ENCODE data around the gene MAP3K12.

Gene MAP3K12

DNA sequence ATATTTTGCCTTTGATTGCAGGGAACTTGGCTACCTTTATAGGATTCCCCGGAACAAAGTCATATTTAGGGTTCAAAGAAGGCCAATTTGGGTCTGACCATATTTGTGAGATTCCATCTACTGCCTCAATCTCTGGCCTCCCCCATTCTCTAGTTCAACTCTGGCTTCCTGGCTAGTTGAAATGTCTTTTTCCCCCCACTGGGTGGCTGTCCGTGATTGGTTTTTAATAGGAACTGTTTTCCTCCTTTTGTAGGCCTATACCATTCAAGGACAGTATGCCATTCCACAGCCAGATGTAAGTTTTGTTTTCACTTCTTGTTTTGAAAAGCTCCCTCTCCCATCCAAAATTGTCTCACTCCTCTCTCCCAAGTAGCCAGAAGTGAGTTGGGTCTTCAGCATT, 33.6 kb downstream of the MAP3K12 start:
- TF ChIP-seq, protein P1, sequence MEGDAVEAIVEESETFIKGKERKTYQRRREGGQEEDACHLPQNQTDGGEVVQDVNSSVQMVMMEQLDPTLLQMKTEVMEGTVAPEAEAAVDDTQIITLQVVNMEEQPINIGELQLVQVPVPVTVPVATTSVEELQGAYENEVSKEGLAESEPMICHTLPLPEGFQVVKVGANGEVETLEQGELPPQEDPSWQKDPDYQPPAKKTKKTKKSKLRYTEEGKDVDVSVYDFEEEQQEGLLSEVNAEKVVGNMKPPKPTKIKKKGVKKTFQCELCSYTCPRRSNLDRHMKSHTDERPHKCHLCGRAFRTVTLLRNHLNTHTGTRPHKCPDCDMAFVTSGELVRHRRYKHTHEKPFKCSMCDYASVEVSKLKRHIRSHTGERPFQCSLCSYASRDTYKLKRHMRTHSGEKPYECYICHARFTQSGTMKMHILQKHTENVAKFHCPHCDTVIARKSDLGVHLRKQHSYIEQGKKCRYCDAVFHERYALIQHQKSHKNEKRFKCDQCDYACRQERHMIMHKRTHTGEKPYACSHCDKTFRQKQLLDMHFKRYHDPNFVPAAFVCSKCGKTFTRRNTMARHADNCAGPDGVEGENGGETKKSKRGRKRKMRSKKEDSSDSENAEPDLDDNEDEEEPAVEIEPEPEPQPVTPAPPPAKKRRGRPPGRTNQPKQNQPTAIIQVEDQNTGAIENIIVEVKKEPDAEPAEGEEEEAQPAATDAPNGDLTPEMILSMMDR (IDR thresholded peaks at IDR 0.05; ENCODE audit: low read depth, low read length), result no peak; the same call in 1 of the 2 replicates

DNA sequence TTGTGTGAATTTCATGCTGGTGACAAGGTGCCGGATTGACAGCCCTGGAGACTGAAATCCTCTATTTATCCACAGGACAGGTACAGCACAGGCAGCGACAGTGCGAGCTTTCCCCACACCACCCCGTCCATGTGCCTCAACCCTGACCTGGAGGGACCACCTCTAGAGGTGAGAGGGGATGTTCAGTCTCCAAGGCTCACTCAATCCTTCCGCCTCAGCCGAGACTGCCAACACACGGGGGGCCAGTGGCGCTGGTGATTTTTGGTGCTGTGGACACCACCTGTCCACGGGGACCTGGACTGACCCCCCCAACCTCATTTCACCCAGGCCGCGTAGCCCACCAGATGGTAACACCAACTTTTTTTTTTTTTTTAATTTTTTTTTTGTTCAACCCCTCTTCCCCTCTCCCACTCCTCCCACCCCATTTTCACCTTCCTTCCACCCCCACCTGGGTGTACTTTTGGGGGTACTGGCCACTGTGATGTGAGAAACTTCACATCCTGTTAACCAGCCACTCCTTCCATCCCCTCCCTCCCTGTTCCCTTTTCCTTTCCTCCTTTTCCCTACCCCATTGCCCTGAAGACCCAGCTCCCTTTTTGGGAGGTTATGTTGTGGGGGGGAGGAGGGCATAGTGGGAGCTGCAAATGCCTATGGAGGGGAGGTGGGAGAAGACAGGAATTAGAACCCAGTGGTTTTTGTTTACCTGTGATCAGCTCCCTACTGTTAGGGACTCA, 34.4 kb downstream of the MAP3K12 start:
- TF ChIP-seq, protein P1 (IDR thresholded peaks at IDR 0.05; ENCODE audit: low read depth, low read length), result no peak
- no peak for DNase-seq (ENCODE audit: extremely low read depth, low read depth)

More for the DNA sequence above, 33.6 kb downstream of the MAP3K12 start:
- no peak for DNase-seq (ENCODE audit: extremely low read depth, low read depth)

DNA sequence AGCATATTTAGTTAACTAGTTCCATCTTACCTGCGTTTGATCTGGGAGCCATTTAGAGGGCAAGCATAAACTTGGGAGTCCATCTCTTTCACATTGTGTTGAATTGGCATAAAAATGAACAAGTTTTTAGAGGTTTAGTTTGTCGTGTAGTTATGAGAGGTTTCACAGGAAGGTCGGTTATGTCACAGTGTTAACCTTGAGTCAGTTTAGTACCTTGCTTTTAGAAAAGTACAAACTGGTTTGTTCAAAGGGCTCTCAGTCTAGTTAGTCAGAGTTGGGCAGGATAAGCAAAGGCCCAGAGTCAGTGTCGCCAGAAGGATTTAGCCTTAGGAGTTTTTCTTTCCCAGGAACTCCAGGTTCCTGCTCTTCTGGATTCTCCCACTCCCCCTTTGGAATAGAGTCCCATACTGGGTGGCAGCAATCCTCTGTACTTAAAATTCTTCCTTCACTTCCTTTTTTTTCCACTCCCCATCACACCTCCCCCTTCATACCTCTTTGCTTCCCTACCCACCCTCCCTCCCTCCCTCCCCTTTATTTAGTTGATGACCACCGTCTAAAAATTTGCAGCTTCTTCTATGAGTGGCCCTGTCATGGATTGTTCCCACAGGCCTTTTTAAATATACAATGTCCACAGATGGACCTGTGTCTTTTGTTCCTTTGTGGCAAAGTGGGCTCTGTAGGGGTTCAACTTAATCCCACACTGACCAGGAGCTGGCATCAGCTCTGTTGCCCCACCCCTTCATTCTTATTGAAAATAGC, 35.3 kb downstream of the MAP3K12 start:
- TF ChIP-seq, protein P1 (IDR thresholded peaks at IDR 0.05; ENCODE audit: low read depth, low read length), result no peak

GRCh38 chr12:53462935-53463334, 36.3 kb downstream of the MAP3K12 start:
- DNase-seq (ENCODE audit: extremely low read depth, low read depth), result no peak
- TF ChIP-seq, protein P1 (IDR thresholded peaks at IDR 0.05; ENCODE audit: low read depth, low read length), result no peak

More for the DNA sequence above, 35.3 kb downstream of the MAP3K12 start:
- no peak for DNase-seq (ENCODE audit: extremely low read depth, low read depth)

- no peak for DNase-seq (ENCODE audit: extremely low read depth, low read depth)
- TF ChIP-seq, protein P1 (IDR thresholded peaks at IDR 0.05; ENCODE audit: low read depth, low read length), result no peak
Observed at GRCh38 chr12:53461591-53461990, 37.7 kb downstream of the MAP3K12 start.

DNA sequence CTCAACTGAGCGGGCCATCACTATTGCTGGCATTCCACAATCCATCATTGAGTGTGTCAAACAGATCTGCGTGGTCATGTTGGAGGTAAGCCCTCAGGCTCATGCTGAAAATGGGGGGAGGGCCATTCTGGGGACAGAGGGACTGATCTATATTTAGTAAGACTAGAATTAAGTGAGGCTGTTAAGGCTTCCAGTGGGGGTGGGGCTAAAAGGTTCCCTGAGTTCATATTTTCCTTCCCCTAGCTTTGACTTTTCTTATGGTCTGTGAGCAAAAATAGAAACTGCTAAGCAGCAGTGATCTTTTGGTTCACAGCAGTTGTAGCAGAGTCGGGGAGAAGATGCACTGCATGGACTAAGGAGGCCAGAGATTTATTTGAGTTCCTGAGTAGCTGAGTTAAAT, 38.2 kb downstream of the MAP3K12 start:
- TF ChIP-seq, protein P1 (IDR thresholded peaks at IDR 0.05; ENCODE audit: low read depth, low read length), result no peak
- DNase-seq (ENCODE audit: extremely low read depth, low read depth), result no peak

DNA sequence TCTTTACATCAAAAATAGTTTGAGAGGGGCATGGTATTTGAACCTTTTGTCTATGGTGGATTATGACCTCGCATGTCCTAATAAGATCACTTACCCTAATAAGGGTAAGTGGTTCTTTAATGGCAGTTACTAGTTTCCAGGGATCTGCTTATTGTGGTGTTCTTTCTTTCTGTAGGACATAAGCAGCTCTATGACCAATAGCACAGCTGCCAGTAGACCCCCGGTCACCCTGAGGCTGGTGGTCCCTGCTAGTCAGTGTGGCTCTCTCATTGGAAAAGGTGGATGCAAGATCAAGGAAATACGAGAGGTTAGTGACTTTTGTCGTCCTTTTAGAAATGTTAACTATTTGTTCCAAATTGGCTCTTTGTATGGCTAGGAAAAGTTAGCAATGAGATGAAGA, 40.2 kb downstream of the MAP3K12 start:
- no peak for DNase-seq (ENCODE audit: extremely low read depth, low read depth)
- TF ChIP-seq, protein P1 (IDR thresholded peaks at IDR 0.05; ENCODE audit: low read depth, low read length), result no peak
